ENCODE measurements around the gene ZNF398.

GRCh38 chr7:149229526-149229925 lies 82.3 kb downstream of the ZNF398 start:
- TF ChIP-seq, protein P1, sequence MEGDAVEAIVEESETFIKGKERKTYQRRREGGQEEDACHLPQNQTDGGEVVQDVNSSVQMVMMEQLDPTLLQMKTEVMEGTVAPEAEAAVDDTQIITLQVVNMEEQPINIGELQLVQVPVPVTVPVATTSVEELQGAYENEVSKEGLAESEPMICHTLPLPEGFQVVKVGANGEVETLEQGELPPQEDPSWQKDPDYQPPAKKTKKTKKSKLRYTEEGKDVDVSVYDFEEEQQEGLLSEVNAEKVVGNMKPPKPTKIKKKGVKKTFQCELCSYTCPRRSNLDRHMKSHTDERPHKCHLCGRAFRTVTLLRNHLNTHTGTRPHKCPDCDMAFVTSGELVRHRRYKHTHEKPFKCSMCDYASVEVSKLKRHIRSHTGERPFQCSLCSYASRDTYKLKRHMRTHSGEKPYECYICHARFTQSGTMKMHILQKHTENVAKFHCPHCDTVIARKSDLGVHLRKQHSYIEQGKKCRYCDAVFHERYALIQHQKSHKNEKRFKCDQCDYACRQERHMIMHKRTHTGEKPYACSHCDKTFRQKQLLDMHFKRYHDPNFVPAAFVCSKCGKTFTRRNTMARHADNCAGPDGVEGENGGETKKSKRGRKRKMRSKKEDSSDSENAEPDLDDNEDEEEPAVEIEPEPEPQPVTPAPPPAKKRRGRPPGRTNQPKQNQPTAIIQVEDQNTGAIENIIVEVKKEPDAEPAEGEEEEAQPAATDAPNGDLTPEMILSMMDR (IDR thresholded peaks at IDR 0.05; ENCODE audit: insufficient read depth, low read length, poor library complexity, severe bottlenecking) = no peak
- TF ChIP-seq EZH2phosphoT487 (conservative IDR thresholded peaks at IDR 0.05; ENCODE audit: low read length) = no peak

Measured in SU-DHL-6 (cell line).